Activated T-cell treated with anti-CD3 and anti-CD28 coated beads, Interleukin-2, amount 50 U/mL, for 48 hours (primary cell): Measurements from ENCODE around the gene ISG20L2.
"Not testable (repeated sequence)": the region's sequence is repeated elsewhere in the genome, so short reads cannot be mapped to it uniquely, and the experiment has no call there.

ENCODE experiments used
- DNase-seq, 2 experiments: peaks; one replicate each; pipeline ENCODE4 v3.0.0-alpha.2; 2020

The ISG20L2 gene

GRCh38 chr1:156728599-156729462, at the start of gene ISG20L2:
TSS of gene ISG20L2 (minus strand) at chr1:156728766. CDS start at chr1:156727652, 1,114 bp downstream.
- peak; percentile 92 to 95 for DNase-seq

DNA sequence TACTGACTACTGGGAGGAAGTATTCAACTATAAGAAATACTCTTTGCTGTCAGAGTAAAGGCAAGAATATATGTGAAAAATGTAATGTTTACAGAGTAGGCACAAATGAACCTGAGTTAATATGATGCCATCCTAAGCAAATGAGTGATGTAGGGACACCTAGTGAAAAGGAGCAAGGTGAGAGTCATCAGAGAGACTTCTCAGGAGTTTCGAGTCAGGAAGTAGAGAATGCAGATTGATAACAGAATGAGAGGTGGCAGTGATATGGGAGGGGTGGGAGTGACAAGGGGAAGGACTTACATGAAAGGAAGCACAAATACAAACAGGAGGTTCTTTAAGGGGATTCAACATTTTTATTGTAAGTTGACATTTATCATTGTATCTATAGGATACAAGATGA, 49.0 kb upstream of the ISG20L2 start:
- DNase-seq = no peak

- DNase-seq = no peak
Measured at GRCh38 chr1:156776942-156777341, 48.4 kb upstream of the ISG20L2 start.

GRCh38 chr1:156775799-156776198, 47.2 kb upstream of the ISG20L2 start:
- DNase-seq = peak; percentile 28 to 42

GRCh38 chr1:156773607-156774006, 45.0 kb upstream of the ISG20L2 start:
- no peak for DNase-seq

DNA sequence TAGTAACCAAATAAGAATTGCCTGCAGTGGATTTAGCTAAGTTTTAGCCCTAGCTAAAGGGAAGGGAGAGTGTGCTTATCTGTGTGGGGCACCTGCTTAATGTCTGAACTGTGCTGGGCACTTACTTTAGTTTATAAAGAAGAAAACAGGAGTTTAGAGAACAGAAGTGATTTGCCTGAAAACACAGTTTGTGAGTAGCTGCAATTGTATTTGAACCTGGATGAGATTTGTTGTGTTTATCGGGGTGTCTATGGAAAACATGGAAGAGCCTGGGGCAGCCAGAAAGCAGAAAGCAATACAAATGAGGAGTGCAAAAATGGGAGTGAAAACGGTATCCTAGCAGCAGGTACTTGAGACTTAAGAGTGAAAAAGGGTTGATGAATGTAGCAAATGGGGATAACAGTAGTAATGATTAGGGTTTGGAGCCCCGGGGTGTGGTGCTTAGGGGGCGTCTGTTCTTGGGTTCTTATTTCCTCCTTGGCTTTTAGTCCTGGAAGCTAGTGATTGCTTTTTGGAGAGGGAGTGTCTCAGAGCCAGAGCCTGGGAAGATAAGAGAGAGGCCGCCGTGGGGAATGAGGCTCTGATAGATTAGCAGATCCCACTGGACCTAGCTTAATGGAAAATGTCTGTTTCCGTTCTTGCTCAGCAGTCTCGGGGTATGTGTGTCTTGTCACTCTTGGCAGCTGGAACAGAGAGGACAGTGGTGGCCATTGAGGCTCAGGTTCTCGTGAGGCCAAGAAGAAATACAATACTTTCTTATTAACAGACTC, 44.3 kb upstream of the ISG20L2 start:
- no peak for DNase-seq

- no peak for DNase-seq
Measured at GRCh38 chr1:156772222-156772621, 43.7 kb upstream of the ISG20L2 start.

DNA sequence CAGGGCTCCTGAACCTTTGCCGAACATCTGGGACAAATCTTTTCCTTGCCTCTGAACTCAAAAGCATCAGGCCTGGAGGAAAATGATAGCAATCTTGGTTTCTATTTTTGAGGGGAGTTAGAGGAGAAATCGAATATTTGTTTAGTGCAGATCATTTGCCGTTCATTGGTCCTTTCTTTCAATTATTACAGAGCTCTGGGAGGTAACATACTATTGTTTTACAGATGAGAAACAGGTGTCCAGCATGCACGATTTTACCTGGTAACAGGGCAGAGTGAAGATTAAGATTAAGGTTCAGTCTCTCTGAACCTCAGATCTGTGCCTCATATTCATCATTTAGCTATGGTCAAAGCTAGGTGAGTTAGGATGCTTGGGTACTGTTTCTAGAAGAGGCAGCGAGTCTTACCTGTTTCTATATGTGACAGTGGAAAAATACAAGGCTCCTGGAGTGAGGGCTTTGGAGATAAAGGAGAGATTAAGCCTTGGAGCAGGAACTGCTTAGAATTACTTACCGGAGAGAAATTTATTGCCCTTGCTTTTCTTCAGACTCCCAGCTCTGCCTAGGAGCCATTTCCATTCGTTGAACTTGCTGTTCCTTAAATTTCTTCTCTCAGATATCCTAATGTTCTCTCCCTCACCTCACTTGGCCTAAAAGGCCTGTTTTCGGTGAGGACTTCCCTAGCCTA, 40.2 kb upstream of the ISG20L2 start:
- no peak for DNase-seq

GRCh38 chr1:156767879-156768604, 39.5 kb upstream of the ISG20L2 start:
- no peak for DNase-seq

- DNase-seq = peak; percentile 96 to 97
Measured at GRCh38 chr1:156767101-156767878, 38.7 kb upstream of the ISG20L2 start, which contains the start of gene PRCC. TSS of gene PRCC (plus strand) at chr1:156767535. CDS start at chr1:156767772, 237 bp downstream.

- no peak for DNase-seq
Measured at GRCh38 chr1:156766298-156767100, 37.9 kb upstream of the ISG20L2 start.

- no peak for DNase-seq
Measured at GRCh38 chr1:156765666-156766065, 37.1 kb upstream of the ISG20L2 start.

DNA sequence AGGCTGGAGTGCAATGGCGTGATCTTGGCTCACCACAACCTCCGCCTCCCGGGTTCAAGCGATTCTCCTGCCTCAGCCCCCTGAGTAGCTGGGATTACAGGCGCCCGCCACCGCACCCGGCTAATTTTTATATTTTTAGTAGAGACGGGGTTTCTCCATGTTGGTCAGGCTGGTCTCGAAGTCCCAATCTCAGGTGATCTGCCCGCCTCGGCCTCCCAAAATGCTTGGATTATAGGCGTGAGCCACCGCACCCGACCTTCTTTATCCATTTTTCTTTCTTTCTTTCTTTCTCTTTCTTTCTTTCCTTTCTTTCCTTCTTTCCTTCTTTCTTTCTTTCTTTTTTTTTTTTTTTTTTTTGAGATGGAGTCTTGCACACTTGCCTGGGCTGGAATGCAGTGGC, 36.6 kb upstream of the ISG20L2 start:
- DNase-seq = not testable (repeated sequence)

GRCh38 chr1:156760796-156761104, 32.2 kb upstream of the ISG20L2 start:
- DNase-seq = no peak

DNA sequence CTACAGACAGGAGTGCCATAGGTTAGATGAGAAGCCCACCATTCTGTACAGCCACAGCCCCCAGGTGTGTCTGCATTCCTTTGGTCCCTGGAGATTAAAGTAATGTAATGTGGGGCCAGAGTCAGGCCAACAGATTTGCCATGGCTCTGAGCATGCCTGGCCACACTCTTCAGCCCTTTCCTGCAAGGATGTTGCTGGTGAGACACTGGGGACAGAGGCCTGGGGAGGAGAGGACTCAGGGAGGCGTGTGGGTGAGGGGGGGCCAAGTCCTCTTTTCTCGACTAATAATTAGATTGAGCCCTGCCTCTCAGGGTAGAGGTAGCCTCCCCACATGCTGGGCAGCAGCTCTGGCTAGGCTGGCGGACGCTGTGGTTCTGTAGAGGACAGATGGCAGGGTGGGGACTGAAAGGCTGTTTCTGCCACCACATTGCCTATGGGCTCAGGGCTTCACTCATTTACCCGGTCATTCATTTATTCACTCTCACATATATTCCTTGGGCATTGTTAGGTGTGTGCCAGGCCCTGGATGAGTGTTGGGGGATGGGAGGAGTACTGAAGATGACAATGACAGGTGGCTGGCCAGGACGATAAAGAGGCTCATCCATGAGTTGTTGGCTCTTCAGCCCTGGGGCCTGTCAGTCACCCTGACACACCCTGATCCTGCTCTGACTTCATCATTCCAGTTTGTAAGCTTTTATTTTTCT, 31.7 kb upstream of the ISG20L2 start:
- no peak for DNase-seq

- DNase-seq = not testable (repeated sequence)
Measured at GRCh38 chr1:156757572-156758253, 29.1 kb upstream of the ISG20L2 start.

DNA sequence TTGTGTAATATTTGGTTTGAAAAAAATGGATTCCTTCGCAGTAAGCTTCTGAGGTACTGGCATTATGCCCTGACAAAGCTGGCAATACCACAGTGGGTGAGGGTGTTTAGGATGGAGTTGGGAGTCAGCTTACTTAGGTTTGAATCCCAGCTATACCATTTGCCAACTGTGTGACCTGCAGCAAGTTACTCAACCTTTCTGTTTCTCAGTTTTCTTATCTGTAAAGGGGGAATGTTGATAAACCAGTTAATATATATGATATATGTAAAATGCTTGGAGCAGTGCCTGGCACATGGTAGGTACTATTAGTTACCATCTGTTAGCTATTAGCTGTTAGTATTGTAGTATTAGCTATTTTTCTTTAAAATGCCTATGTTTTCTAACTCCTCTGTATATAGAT, 27.8 kb upstream of the ISG20L2 start:
- DNase-seq = no peak

- no peak for DNase-seq
Measured at GRCh38 chr1:156755527-156755950, 27.0 kb upstream of the ISG20L2 start.

GRCh38 chr1:156754219-156754618, 25.7 kb upstream of the ISG20L2 start:
- no peak for DNase-seq
